Upper lobe of left lung (tissue), 4 donors: ENCODE measurements around the gene MAG.
"Not testable (repeated sequence)": the region's sequence is repeated elsewhere in the genome, so short reads cannot be mapped to it uniquely, and the experiment has no call there.

Source experiments
- EP300 ChIP-seq, 4 donors: sonication (generic); formaldehyde crosslinking; IDR thresholded peaks; one replicate each; pipeline ENCODE4 v1.5.1; 2017; ENCODE audit warnings: antibody characterized with exemption in 4 of 4, control low read depth in 2 of 4
- POLR2A ChIP-seq, 4 donors: fragments of 450-650 bp; IDR thresholded peaks; one replicate each; pipeline ENCODE4 v1.5.1; 2016 to 2017; ENCODE audit warnings: antibody characterized with exemption in 4 of 4, mild to moderate bottlenecking in 2 of 4
- POLR2AphosphoS5 ChIP-seq, 2 donors: sonication (generic); formaldehyde crosslinking; IDR thresholded peaks; one replicate each; pipeline ENCODE4 v1.5.1; 2017; ENCODE audit warnings: antibody characterized with exemption in 2 of 2
- TF ChIP-seq, protein P1 (sequence below), 6 experiments: fragments of 450-650 bp in 4 of 6; fragments of 200-600 bp in 2 of 6; sonication (generic) in 2 of 6; IDR thresholded peaks; one replicate each; pipeline ENCODE4 v1.5.1; 2016 to 2019; ENCODE audit warnings: antibody characterized with exemption in 6 of 6

DNA sequence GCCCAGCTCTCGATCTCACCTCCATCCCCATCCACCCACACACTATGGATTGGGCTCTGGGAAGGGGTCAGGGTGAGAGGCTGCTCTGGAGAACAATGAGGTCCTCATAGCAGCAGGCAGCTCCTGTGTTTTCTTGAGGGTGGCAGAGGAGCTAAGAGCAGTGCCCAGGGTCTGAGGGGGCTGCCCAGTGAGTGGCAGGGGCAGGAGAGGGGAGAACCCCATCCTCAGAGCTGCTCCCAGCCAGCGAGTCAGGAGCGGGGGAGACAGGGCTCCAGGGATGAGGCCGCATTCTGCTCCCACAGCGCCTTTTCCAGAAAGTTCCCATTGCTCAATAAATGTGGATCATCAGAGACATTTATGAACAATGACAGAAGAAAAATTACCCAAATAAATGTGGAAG lies 68.1 kb downstream of the MAG start:
- TF ChIP-seq EP300, POLR2A, POLR2AphosphoS5 (IDR thresholded peaks at IDR 0.05): not testable (repeated sequence)
- TF ChIP-seq, protein P1, sequence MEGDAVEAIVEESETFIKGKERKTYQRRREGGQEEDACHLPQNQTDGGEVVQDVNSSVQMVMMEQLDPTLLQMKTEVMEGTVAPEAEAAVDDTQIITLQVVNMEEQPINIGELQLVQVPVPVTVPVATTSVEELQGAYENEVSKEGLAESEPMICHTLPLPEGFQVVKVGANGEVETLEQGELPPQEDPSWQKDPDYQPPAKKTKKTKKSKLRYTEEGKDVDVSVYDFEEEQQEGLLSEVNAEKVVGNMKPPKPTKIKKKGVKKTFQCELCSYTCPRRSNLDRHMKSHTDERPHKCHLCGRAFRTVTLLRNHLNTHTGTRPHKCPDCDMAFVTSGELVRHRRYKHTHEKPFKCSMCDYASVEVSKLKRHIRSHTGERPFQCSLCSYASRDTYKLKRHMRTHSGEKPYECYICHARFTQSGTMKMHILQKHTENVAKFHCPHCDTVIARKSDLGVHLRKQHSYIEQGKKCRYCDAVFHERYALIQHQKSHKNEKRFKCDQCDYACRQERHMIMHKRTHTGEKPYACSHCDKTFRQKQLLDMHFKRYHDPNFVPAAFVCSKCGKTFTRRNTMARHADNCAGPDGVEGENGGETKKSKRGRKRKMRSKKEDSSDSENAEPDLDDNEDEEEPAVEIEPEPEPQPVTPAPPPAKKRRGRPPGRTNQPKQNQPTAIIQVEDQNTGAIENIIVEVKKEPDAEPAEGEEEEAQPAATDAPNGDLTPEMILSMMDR (IDR thresholded peaks at IDR 0.05), result not testable (repeated sequence)
